Measurements from ENCODE around the gene CFAP99. TPM values are rescaled to one million over a fixed set of nuclear protein-coding genes. Genes with fewer than 3 reads are reported as not detected.

CFAP99 gene
- polyA plus RNA-seq, 1 donor (not counting 4 experiments of a cell fraction or from before 2014, with no cell fraction given): not detected

DNA sequence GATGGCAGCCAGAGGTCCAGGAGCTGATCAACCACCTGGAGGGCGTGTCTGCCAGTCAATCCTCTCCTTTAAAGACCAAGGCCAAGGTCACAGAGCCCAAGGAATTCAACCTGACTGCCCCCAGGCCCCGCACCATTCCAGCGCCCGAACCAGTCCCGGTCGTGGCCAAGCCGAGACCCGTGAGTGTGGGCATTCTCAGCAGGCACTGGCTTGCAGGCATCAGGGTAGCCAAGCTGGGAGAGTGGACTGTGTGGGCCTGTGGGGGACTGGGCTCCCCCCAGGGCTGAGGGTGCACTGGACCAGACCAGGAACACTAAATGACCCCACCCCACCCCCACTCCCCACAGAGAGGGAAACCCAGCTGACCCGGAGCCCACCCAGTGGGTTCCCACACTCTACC lies 26.4 kb downstream of the CFAP99 start:
- H3K4me1 ChIP-seq (ENCODE audit: control insufficient read depth, extremely low read depth, insufficient read depth, low read length): no peaks in the 10 kb centered on the region
- no peak for TF ChIP-seq EZH2 (IDR thresholded peaks at IDR 0.05; ENCODE audit: low read length)
- TF ChIP-seq CTCF (optimal IDR thresholded peaks at IDR 0.05 in 1 of 3, IDR thresholded peaks at IDR 0.05 in 1 of 3, conservative IDR thresholded peaks at IDR 0.05 in 1 of 3; ENCODE audit: extremely low read depth in 1 of 3, insufficient read depth in 2 of 3, low read length in 3 of 3): no peak
- no peak overlapping the region for H3K9ac ChIP-seq (ENCODE audit: control insufficient read depth, extremely low read depth, insufficient read depth, low read length)
- no peak overlapping the region for H3K4me3 ChIP-seq (ENCODE audit: control insufficient read depth in 2 of 3, extremely low read depth in 1 of 3, insufficient read depth in 2 of 3, low read depth in 1 of 3, low read length in 3 of 3)
- dilution Hi-C loops (cut with MboI; ENCODE audit: extremely low pct_ligation_motif_present, low sequenced_read_pairs): no loop called here
- H3K27me3 ChIP-seq (ENCODE audit: control insufficient read depth, extremely low read depth, insufficient read depth, low read length): peaks cover 4% of the 10 kb centered on the region
- no peak overlapping the region for H2AFZ ChIP-seq (ENCODE audit: control insufficient read depth, low read length)
- DNase-seq (ENCODE audit: low read depth, low spot score): no peak
- no peak for FAIRE-seq
- no peak overlapping the region for H3K27ac ChIP-seq (ENCODE audit: control insufficient read depth, insufficient read depth, low read length)
- H4K20me1 ChIP-seq (ENCODE audit: control insufficient read depth, extremely low read depth, insufficient read depth, low read length): no peaks in the 10 kb centered on the region
- H3K4me2 ChIP-seq (ENCODE audit: control insufficient read depth, extremely low read depth, insufficient read depth, low read depth, low read length): no peak overlapping the region
- H3K9me3 ChIP-seq (ENCODE audit: control insufficient read depth, low read depth, low read length): no peaks in the 10 kb centered on the region
- no peaks in the 10 kb centered on the region for H3K79me2 ChIP-seq (ENCODE audit: control insufficient read depth, insufficient read depth, low read length)
- no peaks in the 10 kb centered on the region for H3K36me3 ChIP-seq (ENCODE audit: control insufficient read depth in 2 of 2, extremely low read depth in 1 of 2, insufficient read depth in 2 of 2, low read length in 2 of 2)
- no peaks in the 10 kb centered on the region for H3K9me1 ChIP-seq (ENCODE audit: control insufficient read depth, extremely low read depth, insufficient read depth, low read length)

DNA sequence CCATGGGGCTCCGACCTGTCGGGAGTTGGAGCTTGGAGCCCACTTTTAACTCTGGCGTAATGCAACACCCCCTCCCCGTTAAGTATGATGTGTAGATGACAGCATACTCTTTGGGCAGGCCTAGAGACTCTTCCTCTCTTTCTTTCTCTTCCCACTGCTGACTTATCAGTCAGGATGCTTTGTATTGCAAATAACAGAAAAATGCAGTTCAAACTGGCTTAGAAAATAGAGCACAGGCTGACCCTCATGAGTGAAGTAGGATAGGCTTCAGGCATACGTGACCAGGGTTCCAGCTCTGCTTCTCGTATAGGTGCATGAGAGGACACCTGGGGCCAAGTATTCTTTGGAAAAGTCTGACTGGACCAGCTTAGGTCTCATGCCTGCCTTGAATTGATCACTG lies 26.8 kb downstream of the CFAP99 start:
- H3K79me2 ChIP-seq (ENCODE audit: control insufficient read depth, insufficient read depth, low read length): no peaks in the 10 kb centered on the region

More for the DNA sequence above, 26.8 kb downstream of the CFAP99 start:
- H3K36me3 ChIP-seq (ENCODE audit: control insufficient read depth in 2 of 2, extremely low read depth in 1 of 2, insufficient read depth in 2 of 2, low read length in 2 of 2): no peaks in the 10 kb centered on the region
- TF ChIP-seq EZH2 (IDR thresholded peaks at IDR 0.05; ENCODE audit: low read length): no peak
- no peak for TF ChIP-seq CTCF (optimal IDR thresholded peaks at IDR 0.05 in 1 of 3, IDR thresholded peaks at IDR 0.05 in 1 of 3, conservative IDR thresholded peaks at IDR 0.05 in 1 of 3; ENCODE audit: extremely low read depth in 1 of 3, insufficient read depth in 2 of 3, low read length in 3 of 3)
- no peak overlapping the region for H3K9ac ChIP-seq (ENCODE audit: control insufficient read depth, extremely low read depth, insufficient read depth, low read length)
- DNase-seq (ENCODE audit: low read depth, low spot score): no peak
- no peaks in the 10 kb centered on the region for H3K9me3 ChIP-seq (ENCODE audit: control insufficient read depth, low read depth, low read length)
- no peaks in the 10 kb centered on the region for H3K9me1 ChIP-seq (ENCODE audit: control insufficient read depth, extremely low read depth, insufficient read depth, low read length)
- no peak overlapping the region for H3K4me3 ChIP-seq (ENCODE audit: control insufficient read depth in 2 of 3, extremely low read depth in 1 of 3, insufficient read depth in 2 of 3, low read depth in 1 of 3, low read length in 3 of 3)
- H3K27ac ChIP-seq (ENCODE audit: control insufficient read depth, insufficient read depth, low read length): no peak overlapping the region
- dilution Hi-C loops (cut with MboI; ENCODE audit: extremely low pct_ligation_motif_present, low sequenced_read_pairs): no loop called here
- no peak overlapping the region for H3K4me2 ChIP-seq (ENCODE audit: control insufficient read depth, extremely low read depth, insufficient read depth, low read depth, low read length)
- no peak for FAIRE-seq
- H2AFZ ChIP-seq (ENCODE audit: control insufficient read depth, low read length): no peak overlapping the region
- peaks cover 9% of the 10 kb centered on the region for H3K27me3 ChIP-seq (ENCODE audit: control insufficient read depth, extremely low read depth, insufficient read depth, low read length)
- H3K4me1 ChIP-seq (ENCODE audit: control insufficient read depth, extremely low read depth, insufficient read depth, low read length): no peaks in the 10 kb centered on the region
- H4K20me1 ChIP-seq (ENCODE audit: control insufficient read depth, extremely low read depth, insufficient read depth, low read length): no peaks in the 10 kb centered on the region

Measured in keratinocyte (primary cell).